HUES64 (cell line): ENCODE data around the gene SLC10A7.

ENCODE experiments used
- H3K27ac ChIP-seq: 2 replicates; pipeline ENCODE4 v1.7.0; 2013; ENCODE audit warnings: low read depth, low read length, inconsistent platforms
- H3K27me3 ChIP-seq: 2 replicates; pipeline ENCODE4 v1.6.1; 2013; ENCODE audit warnings: mild to moderate bottlenecking, low read length; ENCODE audit not compliant: insufficient read depth
- H3K36me3 ChIP-seq: 2 replicates; pipeline ENCODE4 v1.6.1; 2013; ENCODE audit warnings: mild to moderate bottlenecking, low read length; ENCODE audit not compliant: insufficient read depth
- H3K4me1 ChIP-seq: 2 replicates; pipeline ENCODE4 v1.6.1; 2013; ENCODE audit warnings: mild to moderate bottlenecking, low read length, moderate library complexity; ENCODE audit not compliant: insufficient read depth
- H3K4me3 ChIP-seq: 2 replicates; pipeline ENCODE4 v1.5.1; 2013; ENCODE audit warnings: mild to moderate bottlenecking, low read length, moderate library complexity
- H3K9ac ChIP-seq: 2 replicates; pipeline ENCODE4 v1.6.1; 2013; ENCODE audit warnings: mild to moderate bottlenecking, low read depth, low read length
- H3K9me3 ChIP-seq: 2 replicates; pipeline ENCODE4 v1.6.1; 2013; ENCODE audit warnings: low read depth, low read length; ENCODE audit not compliant: insufficient read depth
- WGBS: fragments of 150-250, 120-280 bp; methylation state at CpG from one replicate; pipeline ENCODE4 v1.1.7; 2013; ENCODE audit warnings: missing lambda C conversion rate; 5-methylcytosine and 5-hydroxymethylcytosine counted together

The SLC10A7 gene

GRCh38 chr4:146465628-146466027 is 56.1 kb downstream of the SLC10A7 start:
- H3K4me3 ChIP-seq, result no peak overlapping the region
- no peaks in the 10 kb centered on the region for H3K4me1 ChIP-seq
- H3K9ac ChIP-seq, result no peak overlapping the region
- H3K9me3 ChIP-seq, result no peaks in the 10 kb centered on the region
- 88% methylated on average over 1 of the region's 1 CpG for WGBS
- H3K27ac ChIP-seq, result no peak overlapping the region
- no peaks in the 10 kb centered on the region for H3K27me3 ChIP-seq
- H3K36me3 ChIP-seq, result no peaks in the 10 kb centered on the region

GRCh38 chr4:146462251-146462650 is 59.5 kb downstream of the SLC10A7 start:
- Histone ChIP-seq H3K9ac (no peak overlapping the region), H3K4me3 (no peak overlapping the region), H3K27ac (no peak overlapping the region), H3K4me1 (peaks cover 2% of the 10 kb centered on the region; the same call in 1 of the 2 replicates), H3K9me3 (no peaks in the 10 kb centered on the region), H3K27me3 (no peaks in the 10 kb centered on the region), H3K36me3 (no peaks in the 10 kb centered on the region)

GRCh38 chr4:146458594-146458993 is 63.1 kb downstream of the SLC10A7 start:
- H3K27me3 ChIP-seq, result no peaks in the 10 kb centered on the region
- H3K36me3 ChIP-seq, result no peaks in the 10 kb centered on the region
- no peak overlapping the region for H3K27ac ChIP-seq
- no peak overlapping the region for H3K9ac ChIP-seq
- peaks cover 6% of the 10 kb centered on the region; the same call in 1 of the 2 replicates for H3K4me1 ChIP-seq
- no peaks in the 10 kb centered on the region for H3K9me3 ChIP-seq
- H3K4me3 ChIP-seq, result no peak overlapping the region
- WGBS, result 100% methylated on average over 1 of the region's 1 CpG

DNA sequence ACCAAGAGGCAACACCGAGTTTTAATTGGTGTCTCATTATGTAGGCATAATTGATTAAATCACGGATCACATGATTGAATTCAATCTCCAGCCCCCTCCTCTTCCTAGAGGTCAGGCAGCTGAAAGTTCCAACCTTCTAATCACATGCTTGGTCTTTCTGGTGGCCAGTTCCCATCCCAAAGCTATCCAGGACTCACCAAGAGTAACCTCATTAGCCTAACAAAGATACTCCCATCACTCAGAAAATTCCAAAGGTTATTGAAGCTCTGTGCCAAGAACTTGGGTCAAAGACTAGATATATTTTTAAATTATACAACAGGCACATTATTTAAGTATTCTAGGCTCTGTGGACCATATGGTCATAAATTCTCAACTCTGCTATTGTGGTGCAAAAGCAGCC is 65.1 kb downstream of the SLC10A7 start:
- no peak overlapping the region for H3K27ac ChIP-seq
- H3K27me3 ChIP-seq, result no peaks in the 10 kb centered on the region
- no peak overlapping the region for H3K9ac ChIP-seq
- no peaks in the 10 kb centered on the region for H3K9me3 ChIP-seq
- no peaks in the 10 kb centered on the region for H3K36me3 ChIP-seq
- H3K4me3 ChIP-seq, result no peak overlapping the region
- peaks cover 6% of the 10 kb centered on the region; the same call in 1 of the 2 replicates for H3K4me1 ChIP-seq
- WGBS, result 100% methylated on average over 2 of the region's 2 CpGs

GRCh38 chr4:146453181-146453807 is 68.4 kb downstream of the SLC10A7 start:
- WGBS, result 95% methylated on average over 4 of the region's 5 CpGs
- H3K27me3 ChIP-seq, result no peaks in the 10 kb centered on the region
- peaks cover 4% of the 10 kb centered on the region; the same call in 1 of the 2 replicates for H3K4me1 ChIP-seq
- no peaks in the 10 kb centered on the region for H3K36me3 ChIP-seq
- H3K9me3 ChIP-seq, result no peaks in the 10 kb centered on the region
- no peak overlapping the region for H3K27ac ChIP-seq
- no peak overlapping the region for H3K9ac ChIP-seq
- H3K4me3 ChIP-seq, result no peak overlapping the region

DNA sequence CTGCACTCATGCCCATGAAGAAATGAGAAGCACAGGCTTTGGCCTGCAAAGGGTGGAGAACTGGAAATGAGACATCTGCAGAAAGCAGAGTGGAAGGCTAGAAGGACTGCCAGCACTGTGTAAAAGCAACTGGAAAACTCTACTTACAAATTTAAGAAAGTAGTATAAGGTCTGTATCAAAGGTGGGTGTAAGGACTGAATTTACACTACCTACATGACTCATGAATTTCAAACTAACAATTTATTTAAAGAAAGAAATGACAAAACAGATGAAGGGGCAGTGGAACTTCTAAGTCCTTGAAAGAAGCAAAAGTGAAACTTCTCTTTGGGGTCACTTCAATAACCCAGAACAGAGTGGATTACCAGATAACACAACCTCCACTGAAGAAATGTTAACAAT is 71.2 kb downstream of the SLC10A7 start:
- no peaks in the 10 kb centered on the region for H3K9me3 ChIP-seq
- no peaks in the 10 kb centered on the region for H3K36me3 ChIP-seq
- no peaks in the 10 kb centered on the region for H3K27me3 ChIP-seq
- H3K4me3 ChIP-seq, result no peak overlapping the region
- no peak overlapping the region for H3K9ac ChIP-seq
- no peak overlapping the region for H3K27ac ChIP-seq
- H3K4me1 ChIP-seq, result no peaks in the 10 kb centered on the region

DNA sequence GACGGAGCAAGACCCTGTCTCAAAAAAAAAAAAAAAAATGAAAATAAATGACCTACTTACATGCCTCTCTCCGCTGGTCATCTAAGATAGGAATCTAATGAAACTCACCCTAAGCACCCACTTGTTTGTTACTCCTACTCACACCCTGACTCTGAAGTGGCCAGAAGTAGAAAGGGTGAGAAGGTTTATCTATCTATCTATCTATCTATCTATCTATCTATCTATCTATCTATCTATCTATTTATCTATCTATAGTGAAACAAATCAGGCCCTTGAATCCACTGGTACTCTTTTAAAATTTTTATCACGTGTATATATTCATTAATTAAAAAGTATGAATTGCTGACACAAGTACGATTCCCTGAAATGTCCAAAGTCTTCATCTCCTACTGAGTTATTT is 75.2 kb downstream of the SLC10A7 start:
- no peaks in the 10 kb centered on the region for H3K9me3 ChIP-seq
- H3K4me3 ChIP-seq, result no peak overlapping the region
- H3K27me3 ChIP-seq, result no peaks in the 10 kb centered on the region
- peaks cover 8% of the 10 kb centered on the region; the same call in 1 of the 2 replicates for H3K4me1 ChIP-seq
- H3K9ac ChIP-seq, result no peak overlapping the region
- WGBS, result 96% methylated on average over 3 of the region's 4 CpGs
- H3K27ac ChIP-seq, result no peak overlapping the region
- no peaks in the 10 kb centered on the region for H3K36me3 ChIP-seq

GRCh38 chr4:146445198-146446150 is 76.3 kb downstream of the SLC10A7 start:
- Histone ChIP-seq H3K27me3 (no peaks in the 10 kb centered on the region), H3K27ac (no peak overlapping the region), H3K4me3 (no peak overlapping the region), H3K9ac (no peak overlapping the region), H3K36me3 (no peaks in the 10 kb centered on the region), H3K9me3 (no peaks in the 10 kb centered on the region), H3K4me1 (peaks cover 8% of the 10 kb centered on the region; the same call in 1 of the 2 replicates)
- 96% methylated on average over 36 of the region's 37 CpGs for WGBS

DNA sequence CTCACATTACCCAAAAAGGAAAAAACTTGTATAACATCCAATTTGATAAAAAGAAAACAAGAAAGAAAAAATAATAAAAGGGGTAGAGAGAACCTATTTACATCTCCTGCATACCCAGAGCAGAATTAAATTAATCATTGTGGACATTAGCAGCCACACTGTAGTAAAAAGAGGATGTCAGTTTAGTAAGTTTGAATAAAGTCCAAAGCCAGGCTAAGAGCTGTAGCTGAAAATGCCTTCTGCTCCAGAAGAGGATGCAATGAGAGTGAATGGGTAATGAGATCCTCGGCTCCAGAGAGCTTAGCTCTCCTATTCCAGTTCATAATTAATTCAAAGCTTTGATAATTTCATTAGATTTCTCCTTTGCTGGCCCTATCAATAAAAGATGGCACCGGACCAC is 78.2 kb downstream of the SLC10A7 start:
- Histone ChIP-seq H3K36me3 (no peaks in the 10 kb centered on the region), H3K4me3 (no peak overlapping the region), H3K9ac (no peak overlapping the region), H3K27ac (no peak overlapping the region), H3K9me3 (no peaks in the 10 kb centered on the region), H3K27me3 (no peaks in the 10 kb centered on the region), H3K4me1 (peaks cover 10% of the 10 kb centered on the region; the same call in 1 of the 2 replicates)
- WGBS, result 96% methylated on average over 2 of the region's 2 CpGs

DNA sequence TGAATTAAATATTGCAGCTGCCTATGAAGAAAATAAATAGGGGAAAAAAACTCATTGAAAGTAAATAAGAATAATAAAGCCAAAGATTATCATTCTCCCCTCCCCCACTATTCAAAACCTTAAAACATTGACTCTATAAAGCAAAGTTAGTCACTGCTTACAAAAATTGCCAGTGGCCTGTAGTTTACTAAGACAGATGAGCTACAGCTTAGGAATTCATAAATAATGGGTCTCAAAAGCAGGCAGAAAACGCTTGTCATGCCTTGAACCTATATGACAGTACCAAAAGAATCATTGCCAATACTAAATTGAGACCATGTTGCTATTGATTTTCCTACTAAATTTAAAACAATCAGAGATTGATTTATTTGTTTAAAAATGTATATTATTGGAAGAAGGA is 78.9 kb downstream of the SLC10A7 start:
- no peaks in the 10 kb centered on the region for H3K36me3 ChIP-seq
- H3K9me3 ChIP-seq, result no peaks in the 10 kb centered on the region
- no peak overlapping the region for H3K4me3 ChIP-seq
- no peaks in the 10 kb centered on the region for H3K27me3 ChIP-seq
- no peak overlapping the region for H3K9ac ChIP-seq
- peaks cover 17% of the 10 kb centered on the region; the same call in 1 of the 2 replicates for H3K4me1 ChIP-seq
- H3K27ac ChIP-seq, result no peak overlapping the region
- WGBS, result 93% methylated on average over 1 of the region's 1 CpG

GRCh38 chr4:146439999-146440398 is 81.7 kb downstream of the SLC10A7 start:
- H3K4me3 ChIP-seq, result no peak overlapping the region
- no peaks in the 10 kb centered on the region for H3K27me3 ChIP-seq
- H3K27ac ChIP-seq, result no peak overlapping the region
- 80% methylated on average over 3 of the region's 4 CpGs for WGBS
- no peaks in the 10 kb centered on the region for H3K9me3 ChIP-seq
- H3K9ac ChIP-seq, result no peak overlapping the region
- no peaks in the 10 kb centered on the region for H3K36me3 ChIP-seq
- H3K4me1 ChIP-seq, result peaks cover 34% of the 10 kb centered on the region
